ENCODE results near the gene SFN.
"Not testable (repeated sequence)": the region's sequence is repeated elsewhere in the genome, so short reads cannot be mapped to it uniquely, and the experiment has no call there.

The SFN gene

DNA sequence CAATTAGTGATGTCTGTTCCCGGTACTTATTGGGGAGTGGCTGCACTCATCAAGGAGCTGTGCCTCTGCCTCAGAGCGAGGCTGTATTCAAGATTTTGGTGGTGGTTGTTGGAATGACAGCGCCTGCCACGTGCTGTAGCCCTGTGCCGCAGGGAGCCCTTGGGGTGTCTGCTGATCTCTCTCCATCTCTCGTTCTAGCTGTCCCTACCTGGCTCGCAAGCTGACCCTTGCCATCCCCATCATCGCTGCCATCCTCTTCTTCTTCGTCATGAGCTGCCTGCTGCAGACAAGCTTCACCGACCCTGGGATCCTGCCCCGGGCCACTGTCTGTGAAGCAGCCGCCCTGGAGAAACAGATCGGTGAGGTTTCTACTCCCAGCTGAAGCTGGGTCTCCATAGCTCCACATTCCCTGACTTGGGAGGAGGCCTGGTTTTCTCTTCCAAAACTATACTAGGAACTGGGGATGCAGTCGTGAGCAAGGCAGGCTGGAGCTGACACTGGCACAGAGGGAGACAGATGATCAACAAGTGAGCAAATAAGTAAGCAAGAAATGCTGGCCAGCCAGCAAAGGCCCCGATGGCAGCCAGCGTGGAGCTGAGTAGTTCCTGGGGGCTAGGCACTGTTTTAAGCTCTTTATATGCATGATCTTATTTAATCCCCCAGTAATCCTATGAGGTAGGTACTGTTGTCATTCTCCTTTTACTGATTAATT, 30.5 kb upstream of the SFN start:
- no peaks in the 10 kb centered on the region for H3K27me3 Mint-ChIP-seq (ENCODE audit: low read depth)
- H3K4me1 Mint-ChIP-seq (ENCODE audit: low read depth): peaks cover 69% of the 10 kb centered on the region
- peaks cover 55% of the 10 kb centered on the region for H3K36me3 Mint-ChIP-seq (ENCODE audit: low read depth)
- H3K9me3 Mint-ChIP-seq: no peaks in the 10 kb centered on the region
- H3K27ac Mint-ChIP-seq: peak overlapping the region; percentile 100
- H3K4me3 Mint-ChIP-seq: peak overlapping the region; percentile 83

DNA sequence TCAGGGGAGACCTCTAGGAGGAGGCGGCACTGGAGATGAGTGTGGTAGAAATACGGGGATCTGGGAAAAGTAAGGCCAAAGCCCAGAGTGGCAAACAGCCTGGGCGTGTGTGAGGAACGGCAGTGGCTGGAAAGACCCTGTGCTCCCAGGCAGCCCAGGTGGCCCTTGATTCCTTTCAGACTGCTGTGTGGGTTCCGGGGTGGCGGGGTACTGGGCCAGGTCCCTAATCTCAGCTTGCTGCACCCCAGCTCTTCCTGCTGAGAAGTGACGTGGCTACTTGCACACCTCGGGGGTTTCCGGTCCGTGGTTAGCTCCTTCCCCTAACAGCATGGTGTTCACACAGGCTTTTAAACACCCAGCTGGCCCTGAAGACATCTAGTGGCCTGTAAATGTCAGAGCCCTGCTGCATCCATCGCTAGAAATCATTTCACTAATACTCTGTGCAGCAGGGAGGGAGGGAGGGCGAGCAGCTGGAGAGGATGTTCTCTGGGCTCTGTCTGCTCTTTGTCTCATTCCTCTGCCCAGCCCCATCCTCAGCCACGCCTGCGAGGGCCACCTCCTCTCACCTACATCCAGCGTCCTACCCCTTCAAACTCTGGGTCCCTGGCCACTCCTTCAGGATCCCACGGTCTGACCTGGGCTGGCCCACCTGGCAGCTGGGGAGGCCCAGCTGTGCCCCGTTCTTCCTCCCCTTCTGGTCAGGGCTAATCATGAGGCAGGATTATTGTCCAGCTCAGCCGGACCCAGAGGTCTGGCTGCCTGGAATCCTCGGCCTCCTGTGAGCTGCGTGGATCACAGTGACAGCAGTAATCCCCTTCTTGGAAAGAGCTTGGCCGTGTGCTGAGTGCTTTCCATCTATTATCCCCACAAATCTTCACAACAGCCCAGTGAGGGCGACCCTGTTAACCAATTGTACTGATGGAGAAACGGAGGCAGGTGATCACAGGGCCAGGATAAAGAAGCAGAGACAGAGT, 29.2 kb upstream of the SFN start:
- no peaks in the 10 kb centered on the region for H3K27me3 Mint-ChIP-seq (ENCODE audit: low read depth)
- peak overlapping the region; percentile 83 for H3K4me3 Mint-ChIP-seq
- H3K9me3 Mint-ChIP-seq: no peaks in the 10 kb centered on the region
- peak overlapping the region; percentile 100 for H3K27ac Mint-ChIP-seq
- peaks cover 60% of the 10 kb centered on the region for H3K36me3 Mint-ChIP-seq (ENCODE audit: low read depth)
- H3K4me1 Mint-ChIP-seq (ENCODE audit: low read depth): peaks cover 62% of the 10 kb centered on the region

DNA sequence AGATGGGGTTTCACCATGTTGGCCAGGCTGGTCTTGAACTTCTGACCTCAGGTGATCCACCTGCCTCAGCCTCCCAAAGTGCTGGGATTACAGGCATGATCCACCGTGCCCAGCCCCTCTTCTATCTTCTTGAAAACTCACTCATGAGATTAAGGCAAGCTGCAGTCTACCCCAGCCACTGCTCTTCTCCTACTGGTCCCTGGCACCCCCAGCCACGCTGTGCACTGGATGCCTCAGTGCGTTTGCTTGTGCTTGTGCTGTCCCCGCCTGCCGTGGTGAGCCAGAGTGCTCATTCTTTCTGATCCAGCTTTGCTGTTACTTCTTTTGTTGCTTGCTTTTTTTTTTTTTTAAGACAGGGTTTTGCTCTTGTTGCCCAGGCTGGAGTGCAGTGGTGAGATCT, 25.3 kb upstream of the SFN start:
- not testable (repeated sequence) for H3K27ac Mint-ChIP-seq

DNA sequence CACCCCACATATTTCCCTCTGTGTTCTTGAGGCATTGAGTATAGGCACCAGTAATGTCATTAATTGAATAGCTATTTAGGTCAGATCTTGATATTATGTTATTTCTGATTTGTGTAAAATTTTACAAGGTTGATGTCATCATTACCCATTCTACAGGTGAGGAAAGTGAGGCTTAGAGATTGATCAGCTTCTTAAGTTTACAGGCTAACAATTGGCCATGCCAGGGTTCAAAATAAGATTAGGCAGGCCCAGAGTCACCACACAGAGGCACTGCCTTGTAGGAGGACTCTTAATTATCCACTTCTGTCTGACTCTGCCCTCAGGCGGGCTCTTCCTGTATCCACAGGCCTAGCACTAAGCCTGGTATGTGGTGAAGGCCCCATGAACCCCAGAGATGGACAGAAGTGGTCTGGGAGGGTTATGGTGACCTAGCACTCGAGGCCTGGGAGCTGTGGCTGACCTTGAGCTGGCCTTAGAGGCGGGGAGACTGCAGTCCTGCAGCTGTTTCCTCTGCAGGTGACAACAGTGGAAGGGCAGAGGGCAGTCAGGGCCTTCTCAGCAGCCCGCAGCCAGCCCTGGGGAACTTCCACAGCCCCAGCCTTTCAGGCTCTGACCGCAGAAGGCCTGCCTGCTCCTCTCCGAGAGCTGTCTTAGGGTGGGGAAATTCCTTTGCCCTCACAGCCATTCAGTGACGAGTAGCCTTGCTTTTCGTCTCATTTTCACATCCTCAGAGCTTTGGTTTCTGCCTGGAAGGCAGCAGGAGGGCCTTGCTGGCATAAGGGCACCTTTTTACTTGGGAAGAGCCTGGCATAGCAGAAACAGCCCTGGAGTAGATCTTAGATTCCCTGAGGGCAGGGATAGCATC, 24.2 kb upstream of the SFN start:
- H3K4me3 Mint-ChIP-seq: no peak overlapping the region
- peak overlapping the region; percentile 63 for H3K27ac Mint-ChIP-seq
- H3K36me3 Mint-ChIP-seq (ENCODE audit: low read depth): peaks cover 42% of the 10 kb centered on the region
- H3K27me3 Mint-ChIP-seq (ENCODE audit: low read depth): no peaks in the 10 kb centered on the region
- H3K4me1 Mint-ChIP-seq (ENCODE audit: low read depth): peaks cover 27% of the 10 kb centered on the region
- H3K9me3 Mint-ChIP-seq: no peaks in the 10 kb centered on the region

More for the DNA sequence above, 25.3 kb upstream of the SFN start:
- not testable (repeated sequence) for H3K27me3 Mint-ChIP-seq (ENCODE audit: low read depth); H3K9me3 Mint-ChIP-seq
- H3K4me3 Mint-ChIP-seq: peak overlapping the region; percentile 44
- H3K4me1 Mint-ChIP-seq (ENCODE audit: low read depth): peaks cover 36% of the 10 kb centered on the region
- H3K36me3 Mint-ChIP-seq (ENCODE audit: low read depth): peaks cover 52% of the 10 kb centered on the region

GRCh38 chr1:26839339-26839722, 23.6 kb upstream of the SFN start:
- Mint-ChIP-seq H3K4me1 (ENCODE audit: low read depth) (peaks cover 21% of the 10 kb centered on the region), H3K36me3 (ENCODE audit: low read depth) (peaks cover 39% of the 10 kb centered on the region), H3K9me3 (no peaks in the 10 kb centered on the region), H3K4me3 (no peak overlapping the region), H3K27ac (peak overlapping the region; percentile 62), H3K27me3 (ENCODE audit: low read depth) (no peaks in the 10 kb centered on the region)

- peaks cover 38% of the 10 kb centered on the region for H3K36me3 Mint-ChIP-seq (ENCODE audit: low read depth)
- H3K27ac Mint-ChIP-seq: no peak overlapping the region
- H3K4me1 Mint-ChIP-seq (ENCODE audit: low read depth): peaks cover 16% of the 10 kb centered on the region
- no peaks in the 10 kb centered on the region for H3K27me3 Mint-ChIP-seq (ENCODE audit: low read depth)
- H3K4me3 Mint-ChIP-seq: no peak overlapping the region
- H3K9me3 Mint-ChIP-seq: no peaks in the 10 kb centered on the region
Observed at GRCh38 chr1:26839779-26840178, 23.2 kb upstream of the SFN start.

- Mint-ChIP-seq H3K27me3 (ENCODE audit: low read depth) (no peaks in the 10 kb centered on the region), H3K4me3 (no peak overlapping the region), H3K27ac (no peak overlapping the region)
Observed at GRCh38 chr1:26844424-26845196, 18.3 kb upstream of the SFN start.

DNA sequence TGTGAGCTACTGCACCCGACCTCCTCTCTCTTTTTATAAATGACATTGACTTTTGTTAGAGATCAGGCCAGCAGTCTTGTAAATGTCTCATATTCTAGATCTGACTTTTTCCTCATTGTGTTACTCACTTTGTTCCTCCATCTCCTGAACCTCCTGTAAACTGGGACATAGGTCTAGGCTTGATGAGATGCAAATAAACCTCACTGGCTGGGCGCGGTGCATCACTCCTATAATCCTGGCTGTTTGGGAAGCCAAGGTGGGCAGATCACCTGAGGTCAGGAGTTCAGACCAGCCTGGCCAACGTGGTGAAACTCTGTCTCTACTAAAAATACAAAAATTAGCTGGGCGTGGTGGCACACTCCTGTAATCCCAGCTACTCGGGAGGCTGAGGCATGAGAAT, 15.1 kb upstream of the SFN start:
- H3K4me1 Mint-ChIP-seq (ENCODE audit: low read depth); H3K4me3 Mint-ChIP-seq; H3K9me3 Mint-ChIP-seq; H3K27ac Mint-ChIP-seq; H3K27me3 Mint-ChIP-seq (ENCODE audit: low read depth): not testable (repeated sequence)
- H3K36me3 Mint-ChIP-seq (ENCODE audit: low read depth): peaks cover 47% of the 10 kb centered on the region

More at GRCh38 chr1:26844424-26845196, 18.3 kb upstream of the SFN start:
- H3K9me3 Mint-ChIP-seq: no peaks in the 10 kb centered on the region
- peaks cover 2% of the 10 kb centered on the region for H3K4me1 Mint-ChIP-seq (ENCODE audit: low read depth)
- H3K36me3 Mint-ChIP-seq (ENCODE audit: low read depth): peaks cover 30% of the 10 kb centered on the region

- no peak overlapping the region for H3K27ac Mint-ChIP-seq
- H3K4me1 Mint-ChIP-seq (ENCODE audit: low read depth): peaks cover 8% of the 10 kb centered on the region
- H3K36me3 Mint-ChIP-seq (ENCODE audit: low read depth): peaks cover 52% of the 10 kb centered on the region
- no peaks in the 10 kb centered on the region for H3K9me3 Mint-ChIP-seq
- no peak overlapping the region for H3K4me3 Mint-ChIP-seq
- no peaks in the 10 kb centered on the region for H3K27me3 Mint-ChIP-seq (ENCODE audit: low read depth)
Observed at GRCh38 chr1:26848499-26848898, 14.4 kb upstream of the SFN start.

- Mint-ChIP-seq H3K4me1 (ENCODE audit: low read depth) (peaks cover 8% of the 10 kb centered on the region), H3K9me3 (no peaks in the 10 kb centered on the region), H3K27ac (no peak overlapping the region), H3K36me3 (ENCODE audit: low read depth) (peaks cover 50% of the 10 kb centered on the region), H3K4me3 (no peak overlapping the region), H3K27me3 (ENCODE audit: low read depth) (no peaks in the 10 kb centered on the region)
Observed at GRCh38 chr1:26848941-26849774, 13.8 kb upstream of the SFN start.

- H3K9me3 Mint-ChIP-seq: no peaks in the 10 kb centered on the region
- peak overlapping the region; percentile 41 for H3K27ac Mint-ChIP-seq
- H3K36me3 Mint-ChIP-seq (ENCODE audit: low read depth): peaks cover 54% of the 10 kb centered on the region
- H3K27me3 Mint-ChIP-seq (ENCODE audit: low read depth): no peaks in the 10 kb centered on the region
- peaks cover 7% of the 10 kb centered on the region for H3K4me1 Mint-ChIP-seq (ENCODE audit: low read depth)
- no peak overlapping the region for H3K4me3 Mint-ChIP-seq
Observed at GRCh38 chr1:26851106-26851684, 11.8 kb upstream of the SFN start.

GRCh38 chr1:26852701-26853100, 10.2 kb upstream of the SFN start:
- Mint-ChIP-seq H3K36me3 (ENCODE audit: low read depth) (peaks cover 49% of the 10 kb centered on the region), H3K4me1 (ENCODE audit: low read depth) (peaks cover 7% of the 10 kb centered on the region), H3K27me3 (ENCODE audit: low read depth) (no peaks in the 10 kb centered on the region), H3K4me3 (no peak overlapping the region), H3K9me3 (no peaks in the 10 kb centered on the region), H3K27ac (no peak overlapping the region)

GRCh38 chr1:26853156-26853555, 9.8 kb upstream of the SFN start:
- Mint-ChIP-seq H3K9me3 (no peaks in the 10 kb centered on the region), H3K4me3 (no peak overlapping the region), H3K27me3 (ENCODE audit: low read depth) (no peaks in the 10 kb centered on the region), H3K36me3 (ENCODE audit: low read depth) (peaks cover 47% of the 10 kb centered on the region), H3K27ac (no peak overlapping the region), H3K4me1 (ENCODE audit: low read depth) (peaks cover 7% of the 10 kb centered on the region)

Measured in T-helper 1 cell treated with Interleukin-12 subunit alpha and Interleukin-12 subunit beta and Interleukin-4 antibody, amounts not matched to agents 30 μg/mL and 1 μg/mL, for 36 hours (primary cell).